NCI-H226 (cell line): Measurements from ENCODE around the gene INKA1.
"Not testable (repeated sequence)": the region's sequence is repeated elsewhere in the genome, so short reads cannot be mapped to it uniquely, and the experiment has no call there.

Experiments
- DNase-seq: peaks from one replicate; pipeline ENCODE4 v3.0.0-alpha.2; 2015

The INKA1 gene

DNA sequence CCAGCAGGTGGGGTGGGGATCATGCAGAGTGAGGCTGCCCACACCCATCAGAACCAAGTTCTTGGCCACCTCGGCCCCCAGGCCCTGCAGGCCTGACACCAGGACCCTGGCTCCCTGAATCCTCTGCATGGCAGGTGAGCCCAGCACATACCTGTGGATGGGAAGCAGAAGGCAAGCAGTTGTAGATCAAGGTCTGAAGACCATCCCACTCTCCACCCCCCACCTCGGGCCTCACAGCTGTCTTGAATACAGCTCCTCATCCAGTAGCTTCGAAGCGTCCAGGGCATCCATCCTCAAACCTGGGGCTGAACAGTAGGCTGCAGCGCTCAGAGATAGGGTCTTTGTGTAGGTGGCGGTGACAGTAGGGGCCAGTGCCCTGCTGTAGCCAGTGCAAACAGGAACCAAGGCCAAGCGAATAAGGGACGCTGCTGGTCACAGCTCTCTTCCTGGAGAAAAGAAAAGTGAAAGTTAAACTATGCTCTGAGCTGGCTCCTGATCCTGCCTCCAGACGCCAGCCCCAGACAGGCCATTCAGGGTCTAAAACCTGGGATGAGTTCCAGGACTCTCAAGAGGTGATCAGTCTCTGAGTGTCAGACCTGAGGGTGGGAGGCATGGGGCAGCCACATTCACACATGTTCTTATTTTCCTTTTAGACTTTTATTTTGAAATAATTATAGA lies 10.6 kb downstream of the INKA1 start, which contains the start of gene UBA7:
TSS of gene UBA7 (minus strand) at position 457 of the 678 bp plus-strand sequence. CDS start at position 291, 166 bp downstream.
- DNase-seq: peak; percentile 53

DNA sequence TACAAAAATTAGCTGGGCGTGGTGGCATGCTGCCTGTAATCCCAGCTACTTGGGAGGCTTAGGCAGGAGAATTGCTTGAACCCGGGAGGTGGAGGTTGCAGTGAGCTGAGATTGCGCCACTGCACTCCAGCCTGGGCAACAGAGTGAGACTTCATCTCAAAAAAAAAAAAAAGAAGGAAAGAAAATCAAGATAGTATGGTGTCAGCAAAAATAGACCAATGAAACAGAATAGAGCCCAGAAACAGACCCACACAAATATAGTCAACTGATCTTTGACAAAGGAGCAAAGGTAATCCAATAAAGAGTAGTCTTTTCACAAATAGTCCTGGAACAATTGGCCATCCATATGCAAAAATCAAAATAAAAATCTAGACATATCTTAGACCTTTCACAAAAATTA lies 20.1 kb downstream of the INKA1 start:
- not testable (repeated sequence) for DNase-seq

DNA sequence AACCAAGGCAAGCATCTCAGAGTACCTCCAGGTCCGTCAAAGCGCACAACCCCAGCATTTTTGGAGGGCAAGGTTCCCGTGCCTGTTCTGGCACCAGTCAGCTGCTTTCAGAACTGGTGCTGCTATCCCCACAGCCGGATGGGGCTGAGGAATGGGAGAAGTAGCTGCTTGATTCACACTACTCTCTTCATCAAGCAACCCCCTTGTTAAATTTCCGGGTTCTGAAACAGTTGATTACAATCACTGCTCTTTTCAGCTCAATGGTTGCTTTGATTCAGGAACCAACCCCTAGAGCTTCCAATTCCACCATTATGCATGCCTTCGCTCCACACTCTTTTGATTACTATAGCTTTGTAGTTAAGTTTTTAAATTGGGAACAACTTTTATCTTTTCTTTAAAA lies 23.0 kb downstream of the INKA1 start:
- no peak for DNase-seq

DNA sequence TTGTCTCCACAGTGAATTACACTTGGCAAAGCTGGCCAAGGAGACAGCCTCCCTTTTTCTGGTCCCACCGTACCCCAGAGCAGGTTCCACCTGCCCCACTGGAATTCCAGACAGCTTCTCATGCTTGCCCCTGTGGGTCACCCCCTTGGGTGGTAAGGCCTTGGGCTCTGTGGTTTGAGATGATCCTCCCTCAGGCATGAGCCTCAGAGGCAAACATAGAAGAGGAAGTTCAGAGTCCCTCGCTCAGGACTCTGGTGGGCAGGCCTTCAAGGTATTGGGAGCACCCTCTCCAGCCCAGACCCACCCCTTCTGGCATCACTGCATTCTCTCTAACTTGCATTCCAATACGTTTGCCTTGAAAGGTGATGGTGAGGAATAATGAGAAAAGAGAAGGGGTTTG lies 28.3 kb downstream of the INKA1 start:
- DNase-seq: no peak

DNA sequence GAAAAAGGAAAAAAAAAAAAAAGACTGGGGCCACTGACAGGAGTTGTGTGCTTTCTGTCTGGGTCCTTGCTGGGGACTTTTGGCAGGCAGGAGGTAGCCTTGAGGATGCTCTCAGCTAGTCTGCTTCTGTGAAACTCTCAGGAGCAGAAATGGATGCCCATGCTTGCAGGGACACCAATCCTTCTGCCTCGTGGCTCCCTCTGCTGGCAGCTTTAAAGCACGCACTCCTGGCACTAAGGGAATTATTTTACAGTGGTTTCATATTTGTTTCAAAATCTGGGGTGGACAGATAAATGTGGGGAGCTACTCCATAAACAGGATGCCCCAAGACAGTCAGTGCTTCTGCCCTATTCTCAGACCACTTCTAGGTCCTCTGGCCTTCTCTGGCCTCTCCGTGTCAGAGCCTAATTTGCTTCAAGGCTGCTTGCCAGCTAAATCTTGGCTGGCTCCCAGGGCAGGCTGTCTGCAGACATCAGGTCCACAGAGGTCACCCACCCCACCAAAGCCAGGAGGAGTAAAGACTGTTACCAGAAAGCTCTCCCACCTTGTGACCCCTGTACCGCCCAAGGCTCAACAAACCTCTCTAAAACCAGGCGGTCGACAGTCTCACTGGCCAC lies 36.2 kb downstream of the INKA1 start:
- DNase-seq: peak; percentile 45

DNA sequence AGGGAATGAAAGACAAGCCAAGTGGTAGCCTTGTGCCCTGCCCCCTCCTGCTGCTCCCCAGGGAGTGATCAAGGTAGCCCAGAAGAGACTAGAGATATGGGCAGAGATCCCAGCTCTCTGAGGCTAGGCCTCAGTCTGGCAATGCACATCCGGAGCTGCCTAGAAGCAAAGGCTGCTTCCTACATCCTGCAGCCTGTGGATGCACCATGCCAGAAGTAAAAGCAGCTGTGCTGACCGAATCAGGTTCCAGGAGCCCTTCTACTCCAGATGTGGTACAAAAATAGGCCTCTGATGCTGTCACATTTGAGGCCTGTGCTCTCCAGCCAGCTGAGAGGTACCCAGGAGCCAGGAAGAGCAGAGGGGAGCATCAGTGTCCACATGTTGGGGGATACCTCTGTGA lies 37.3 kb downstream of the INKA1 start:
- no peak for DNase-seq

DNA sequence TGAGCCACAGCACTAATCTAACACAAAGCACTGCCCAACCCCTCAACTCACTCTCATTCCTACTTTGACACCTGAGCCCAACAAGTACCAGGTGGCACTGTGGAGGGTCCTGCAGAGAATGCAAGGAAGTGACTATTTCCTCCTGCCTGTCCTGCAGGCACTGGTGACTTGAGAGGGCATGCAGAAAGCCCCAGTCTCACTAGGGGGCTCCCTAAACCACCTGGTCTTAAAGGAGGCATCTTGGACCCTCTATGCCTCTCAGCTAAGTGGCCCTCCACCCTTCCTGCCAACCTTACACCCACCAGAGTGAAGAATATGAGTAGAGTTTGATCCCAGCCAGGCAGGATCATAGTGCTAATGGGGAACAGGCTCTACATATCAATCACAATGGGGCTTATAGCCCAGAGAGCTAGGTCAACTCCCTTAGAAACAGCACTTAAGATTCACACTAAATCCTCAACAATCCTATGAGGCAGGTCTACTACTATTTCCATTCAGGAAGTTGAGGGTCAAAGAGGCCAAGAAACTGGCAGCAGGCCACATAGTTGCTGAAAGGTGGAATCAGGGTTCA lies 38.1 kb downstream of the INKA1 start:
- DNase-seq: no peak

DNA sequence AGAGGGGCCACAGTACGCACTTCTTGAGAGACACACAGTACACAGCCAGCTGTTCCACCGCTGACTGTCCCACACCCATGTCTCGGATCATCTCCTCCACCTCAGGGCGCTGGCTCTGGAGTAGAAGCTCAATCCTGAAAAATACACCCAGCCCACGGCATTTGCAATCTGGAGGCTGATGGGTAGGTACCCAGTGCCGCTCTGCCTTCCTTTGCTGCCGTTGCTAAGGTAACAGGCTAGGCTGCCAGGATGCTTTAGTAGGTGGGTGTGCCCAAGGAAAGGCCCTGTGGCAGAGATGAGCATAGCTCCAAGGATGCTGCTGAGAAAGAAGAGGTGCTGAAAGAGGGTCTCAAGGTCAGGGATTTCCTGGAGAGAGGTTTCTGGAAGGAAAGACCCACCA lies 38.7 kb downstream of the INKA1 start:
- DNase-seq: no peak

DNA sequence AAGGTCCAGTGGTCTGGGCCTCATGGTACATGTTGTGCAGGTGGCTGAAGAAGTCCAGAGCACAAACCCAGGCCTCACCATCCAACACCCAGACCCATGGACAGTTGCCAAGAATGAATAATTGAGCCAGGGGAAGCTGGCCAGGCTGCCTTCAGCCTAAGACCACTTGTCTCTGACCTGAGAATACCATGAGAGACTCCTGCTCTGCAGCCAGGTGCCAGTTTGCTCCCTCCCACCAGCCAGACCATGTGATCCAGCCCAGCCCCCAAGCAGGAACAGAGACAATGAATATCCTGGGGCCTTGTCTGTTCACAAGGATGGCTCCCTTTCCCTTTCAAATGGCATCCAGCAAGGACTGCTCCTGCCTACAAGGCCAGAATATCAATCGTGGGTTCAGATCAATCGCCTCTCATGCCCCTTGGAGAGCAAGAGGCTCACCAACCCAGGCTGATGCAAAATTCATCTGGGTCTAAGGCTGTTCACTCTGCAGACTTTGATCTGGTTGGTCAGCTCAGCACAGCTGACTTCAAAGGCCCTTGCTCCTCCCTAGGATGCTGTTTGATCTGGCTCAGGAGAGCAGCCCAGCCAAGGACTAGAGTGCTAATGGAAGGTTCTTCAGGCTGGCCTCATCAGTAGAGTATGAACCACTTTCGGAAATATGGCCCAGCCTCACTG lies 39.9 kb downstream of the INKA1 start:
- DNase-seq: no peak

DNA sequence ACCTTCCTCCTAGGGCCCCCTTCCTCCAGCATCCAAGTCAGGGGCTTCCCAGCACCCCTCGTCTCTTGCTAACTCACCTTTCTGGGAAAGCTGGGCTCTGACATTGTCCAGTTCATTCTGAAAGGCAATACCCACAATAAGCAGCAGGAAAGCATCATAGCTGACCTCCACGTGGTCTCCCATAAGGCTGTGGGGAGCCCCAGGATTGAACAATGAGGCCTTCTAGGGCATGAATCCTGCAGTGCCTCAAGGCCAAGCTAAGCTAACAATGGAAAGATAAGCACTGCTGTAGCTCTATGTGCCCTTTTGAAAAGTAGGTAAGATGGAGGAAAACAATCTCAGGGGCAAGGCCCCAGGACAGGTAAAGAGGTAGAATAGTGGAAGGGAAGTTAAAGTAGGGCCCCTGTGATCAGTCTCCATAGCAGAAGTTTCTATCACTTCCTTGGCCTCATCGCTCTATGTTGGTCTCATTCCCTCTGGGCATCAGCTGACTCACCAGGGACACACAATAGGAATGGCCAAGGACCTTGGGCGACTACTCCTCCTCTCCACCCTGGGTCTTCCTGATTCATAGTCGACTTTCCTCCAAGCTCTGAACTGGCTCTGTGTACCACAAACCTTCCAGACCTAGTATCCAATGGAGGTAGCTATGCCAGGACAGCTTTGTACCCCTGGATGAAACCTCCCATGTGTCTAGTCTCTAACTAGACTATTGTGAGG lies 41.6 kb downstream of the INKA1 start:
- no peak for DNase-seq

DNA sequence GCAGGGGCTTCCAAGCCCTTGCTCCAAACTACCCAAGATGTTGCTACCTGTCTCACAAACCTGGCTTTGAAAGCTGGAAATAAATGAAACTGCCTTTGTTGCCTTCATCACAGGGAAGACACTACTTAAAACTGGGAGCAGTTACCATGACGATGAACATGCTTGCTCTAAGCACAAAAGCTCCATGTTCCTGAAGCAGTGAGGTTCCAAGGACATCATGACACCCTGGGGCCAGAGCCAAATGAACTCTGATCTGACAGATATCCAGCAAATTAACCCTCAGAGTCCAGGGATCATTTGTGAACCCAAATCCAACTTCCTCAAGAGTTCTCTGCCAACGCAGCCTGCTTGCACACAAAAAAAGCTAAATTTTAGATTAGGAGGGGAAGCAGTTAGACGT lies 42.6 kb downstream of the INKA1 start:
- DNase-seq: no peak
